Stimulated activated naive CD4-positive, alpha-beta T cell (primary cell): ENCODE measurements around the gene MKRN1.
"Not testable (repeated sequence)": the region's sequence is repeated elsewhere in the genome, so short reads cannot be mapped to it uniquely, and the experiment has no call there.

ENCODE experiments used
- DNase-seq, 6 experiments: peaks; one replicate each; lab custom pipeline; 2025; lab: John Stamatoyannopoulos, UW

The MKRN1 gene, protein sequence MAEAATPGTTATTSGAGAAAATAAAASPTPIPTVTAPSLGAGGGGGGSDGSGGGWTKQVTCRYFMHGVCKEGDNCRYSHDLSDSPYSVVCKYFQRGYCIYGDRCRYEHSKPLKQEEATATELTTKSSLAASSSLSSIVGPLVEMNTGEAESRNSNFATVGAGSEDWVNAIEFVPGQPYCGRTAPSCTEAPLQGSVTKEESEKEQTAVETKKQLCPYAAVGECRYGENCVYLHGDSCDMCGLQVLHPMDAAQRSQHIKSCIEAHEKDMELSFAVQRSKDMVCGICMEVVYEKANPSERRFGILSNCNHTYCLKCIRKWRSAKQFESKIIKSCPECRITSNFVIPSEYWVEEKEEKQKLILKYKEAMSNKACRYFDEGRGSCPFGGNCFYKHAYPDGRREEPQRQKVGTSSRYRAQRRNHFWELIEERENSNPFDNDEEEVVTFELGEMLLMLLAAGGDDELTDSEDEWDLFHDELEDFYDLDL

GRCh38 chr7:140479062-140479738 is at the start of gene MKRN1:
TSS of gene MKRN1 (minus strand) at chr7:140479505. CDS start at chr7:140479344, 161 bp downstream.
- peak; percentile 83 to 92 (median 90) for DNase-seq

- DNase-seq: no peak
These were observed 47.7 kb upstream of the MKRN1 start for GRCh38 chr7:140526787-140527664.

DNA sequence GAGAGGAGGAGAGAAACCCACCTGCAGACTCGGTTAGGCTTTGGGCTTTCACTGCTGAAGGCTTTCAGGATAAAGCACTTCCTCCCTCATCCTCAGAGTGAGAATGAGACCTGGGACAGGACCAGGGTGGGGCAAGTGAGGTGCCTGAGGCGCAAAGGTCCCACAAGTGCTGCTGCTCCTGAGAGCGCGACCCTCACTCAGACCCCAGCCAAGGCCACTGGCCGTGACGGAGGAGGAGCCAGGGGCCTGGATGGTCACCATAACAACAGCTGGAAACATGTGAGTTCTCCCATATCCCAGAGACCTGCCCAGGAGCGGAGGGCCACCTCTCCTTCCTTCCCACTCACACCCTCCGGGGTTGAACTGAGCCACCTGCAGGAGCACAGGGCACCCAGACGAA is 46.9 kb upstream of the MKRN1 start:
- no peak for DNase-seq

GRCh38 chr7:140525743-140526142 is 46.4 kb upstream of the MKRN1 start:
- no peak for DNase-seq

DNA sequence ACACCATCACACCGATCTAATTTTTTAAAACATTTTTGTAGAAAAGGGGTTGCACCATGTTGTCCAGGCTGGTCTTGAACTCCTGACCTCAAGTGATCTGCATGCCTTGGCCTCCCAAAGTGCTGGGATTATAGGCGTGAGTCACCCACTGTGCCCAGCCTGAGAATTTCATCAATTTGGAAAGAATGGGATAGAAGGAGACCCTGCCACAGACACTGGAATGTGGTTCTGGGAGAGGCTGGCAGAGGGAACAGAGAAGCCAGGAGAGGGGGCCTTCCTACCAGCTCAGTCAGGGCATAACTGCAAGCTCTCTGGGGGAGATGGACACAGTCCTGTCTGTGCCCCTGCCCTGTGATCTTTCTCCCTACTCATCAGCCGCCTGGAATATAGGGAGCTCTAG is 42.1 kb upstream of the MKRN1 start:
- no peak for DNase-seq

DNA sequence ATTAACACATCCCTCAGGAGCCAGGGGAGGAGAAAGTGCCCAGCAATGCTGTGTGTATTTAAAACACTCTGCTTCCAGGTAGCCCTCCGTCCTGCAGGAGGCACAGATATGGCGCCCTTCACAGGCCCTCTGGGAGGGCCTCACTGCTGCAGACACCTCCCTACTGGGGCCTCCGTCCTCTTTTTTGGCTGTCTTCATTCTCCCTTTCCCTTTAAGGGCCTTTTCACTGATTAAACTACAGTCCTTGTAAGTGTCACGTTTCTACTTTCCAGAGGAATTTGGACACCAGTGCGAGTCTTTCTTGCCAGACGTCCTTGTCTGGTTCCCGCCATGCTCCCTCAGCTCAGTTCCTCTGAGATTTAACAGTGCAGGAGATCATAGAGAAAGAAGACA is 39.7 kb upstream of the MKRN1 start:
- DNase-seq: no peak

- DNase-seq: no peak
These were observed 39.2 kb upstream of the MKRN1 start for GRCh38 chr7:140518370-140519006.

DNA sequence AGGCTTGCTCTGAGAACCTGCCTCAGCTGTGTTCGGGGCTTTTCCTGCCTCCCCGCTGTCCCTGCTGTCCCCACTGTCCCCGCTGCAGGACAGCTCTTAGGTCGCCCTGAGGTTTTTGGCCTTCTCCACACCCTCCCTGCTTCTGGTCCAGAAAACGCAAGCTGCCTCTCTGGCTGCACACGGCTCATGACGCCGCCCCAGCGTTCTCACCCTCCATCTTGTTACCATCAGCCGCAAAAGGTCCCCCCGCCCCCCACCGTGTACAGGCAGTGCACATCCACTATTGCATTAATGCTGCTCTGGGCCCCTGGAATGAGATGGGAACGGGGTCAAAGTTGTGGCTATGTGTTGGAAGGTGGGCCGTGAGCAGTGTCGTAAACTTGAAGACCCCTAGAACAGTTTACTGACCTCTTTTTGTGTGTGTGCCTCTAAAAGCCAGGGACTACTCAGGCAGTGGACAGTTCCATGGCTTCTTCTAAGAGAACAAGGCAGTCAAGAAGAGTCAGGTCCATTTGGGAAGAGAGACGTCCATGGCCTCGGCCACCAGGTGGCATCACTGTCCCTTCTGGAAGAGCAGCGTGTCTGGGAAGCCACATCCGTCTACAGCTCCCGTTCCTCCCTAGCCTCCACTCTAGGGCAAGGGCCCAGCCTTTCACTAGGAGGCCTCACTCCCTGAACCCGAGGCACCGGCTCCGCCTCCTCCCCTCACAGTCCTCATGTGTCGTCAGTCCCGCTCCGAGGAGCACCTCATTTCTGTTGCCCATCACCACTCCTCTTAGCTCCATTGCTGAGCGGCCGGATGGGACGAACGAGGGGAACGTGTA is 38.5 kb upstream of the MKRN1 start:
- DNase-seq: peak in 5 of 6 experiments; percentile 22 to 53 (median 44)

DNA sequence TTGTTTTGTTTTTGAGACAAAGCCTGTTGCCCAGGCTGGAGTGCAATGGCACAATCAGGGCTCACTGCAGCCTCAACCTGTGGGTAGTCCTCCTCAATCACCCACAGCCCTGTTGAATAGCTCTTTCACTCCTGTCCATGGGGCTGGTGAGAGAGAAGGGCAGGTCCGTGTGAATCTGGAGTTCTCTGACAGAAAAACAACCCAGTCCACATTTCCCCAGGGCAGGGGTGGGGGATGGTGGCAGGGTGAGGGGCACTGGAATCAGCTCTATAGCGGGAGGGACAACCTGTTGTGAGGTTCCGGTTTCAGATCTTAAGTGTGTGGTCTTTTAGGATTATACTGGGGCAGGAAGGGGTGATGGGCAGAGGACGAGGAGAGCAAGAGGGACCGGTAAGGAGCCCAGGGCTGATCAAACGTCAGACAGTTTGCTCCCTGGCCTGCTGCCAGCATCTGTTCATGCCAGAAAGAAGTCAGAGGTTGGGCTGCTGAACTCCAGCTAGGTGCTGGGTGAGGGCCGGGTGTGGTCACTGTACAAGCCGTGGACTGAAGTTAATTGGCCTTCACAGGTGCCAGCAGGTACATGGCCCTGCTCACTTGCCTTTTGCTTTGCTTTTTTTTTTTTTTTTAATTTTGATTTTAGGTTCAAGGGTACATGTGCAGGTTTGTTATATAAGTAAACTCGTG is 33.2 kb upstream of the MKRN1 start:
- no peak for DNase-seq

DNA sequence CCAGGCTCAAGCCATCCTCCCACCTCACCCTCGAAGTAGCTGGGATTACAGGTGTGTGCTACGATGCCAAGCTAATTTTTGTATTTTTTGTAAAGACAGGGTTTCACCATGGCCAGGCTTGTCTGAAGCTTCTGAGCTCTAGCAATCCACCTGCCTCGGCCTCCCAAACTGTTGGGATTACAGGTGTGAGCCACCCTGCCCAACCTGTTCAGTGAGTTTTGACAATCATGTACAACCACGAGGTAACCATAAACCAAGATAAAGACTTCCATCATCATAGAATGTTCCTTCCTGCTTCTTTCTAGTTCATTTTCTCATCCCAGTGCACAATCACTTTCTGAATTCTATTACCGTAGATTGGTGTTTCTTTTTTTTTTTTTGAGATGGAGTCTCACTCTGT is 30.5 kb upstream of the MKRN1 start:
- no peak for DNase-seq

GRCh38 chr7:140507556-140507955 is 28.3 kb upstream of the MKRN1 start:
- not testable (repeated sequence) for DNase-seq

- DNase-seq: no peak
These were observed 27.6 kb upstream of the MKRN1 start for GRCh38 chr7:140506788-140507464.

DNA sequence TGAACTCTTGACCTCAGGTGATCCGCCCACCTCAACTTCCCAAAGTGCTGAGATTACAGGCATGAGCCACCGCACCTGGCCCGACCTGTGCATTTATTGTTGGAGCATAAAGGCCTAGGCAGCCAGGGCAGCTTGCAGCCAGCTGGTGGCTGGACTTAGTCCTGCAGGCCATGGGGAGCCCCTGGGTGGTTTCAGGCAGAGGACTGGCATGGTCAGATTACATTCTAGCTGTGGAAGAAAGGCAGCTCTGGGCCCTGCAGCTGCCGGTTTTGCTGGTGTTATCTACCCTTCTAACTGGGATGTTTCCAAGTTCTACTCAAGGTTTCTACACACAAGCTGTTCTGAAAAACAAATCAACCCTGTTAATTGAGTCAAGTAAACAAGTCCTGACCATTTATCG is 22.7 kb upstream of the MKRN1 start:
- DNase-seq: no peak

GRCh38 chr7:140497807-140498206 is 18.5 kb upstream of the MKRN1 start:
- not testable (repeated sequence) for DNase-seq

DNA sequence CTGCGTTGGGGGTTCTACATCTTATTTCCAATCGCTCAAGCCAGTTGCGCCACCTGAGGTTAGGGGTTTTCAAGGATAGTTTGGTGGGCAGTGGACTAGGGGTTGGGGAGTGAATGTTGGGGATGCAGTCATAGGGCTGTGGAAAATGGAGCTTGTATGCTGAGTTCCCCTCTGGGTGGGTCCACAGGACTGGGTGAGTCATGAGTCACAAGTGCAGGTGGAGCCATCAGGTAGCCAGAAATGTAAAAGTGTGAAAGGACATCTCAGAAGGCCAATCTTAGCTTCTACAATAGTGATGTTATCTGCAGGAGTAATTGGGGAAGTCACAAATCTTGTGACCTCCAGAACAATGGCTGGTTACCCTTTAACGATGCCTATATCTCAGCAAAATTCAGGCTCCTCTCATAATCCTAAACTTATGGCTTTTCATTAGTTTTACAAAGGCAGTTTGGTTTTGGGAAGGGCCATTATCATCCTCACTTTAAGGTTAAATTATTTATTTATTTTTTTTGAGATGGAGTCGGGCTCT is 18.0 kb upstream of the MKRN1 start:
- DNase-seq: no peak

GRCh38 chr7:140495514-140496097 is 16.3 kb upstream of the MKRN1 start:
- DNase-seq: no peak

- no peak for DNase-seq
These were observed 15.6 kb upstream of the MKRN1 start for GRCh38 chr7:140494867-140495266.

- no peak for DNase-seq
These were observed 9.7 kb upstream of the MKRN1 start for GRCh38 chr7:140489026-140489359.
